GM12873 (cell line): ENCODE data around the gene TRAF3.

Experiments
- CTCF ChIP-seq: IDR thresholded peaks from 2 replicates; pipeline ENCODE4 v1.5.1; 2012; ENCODE audit warnings: low read depth, mild to moderate bottlenecking, moderate library complexity, low read length, control low read depth; ENCODE audit not compliant: insufficient read depth; ENCODE audit errors: missing control alignments

The TRAF3 gene

GRCh38 chr14:102949801-102950451 lies 172.7 kb downstream of the TRAF3 start:
- no peak for TF ChIP-seq CTCF

GRCh38 chr14:102951034-102951433 lies 173.8 kb downstream of the TRAF3 start:
- TF ChIP-seq CTCF = no peak

- no peak for TF ChIP-seq CTCF
Observed at GRCh38 chr14:102951799-102952198, 174.6 kb downstream of the TRAF3 start.

- no peak for TF ChIP-seq CTCF
Observed at GRCh38 chr14:102952276-102952675, 175.0 kb downstream of the TRAF3 start.

GRCh38 chr14:102953100-102953499 lies 175.9 kb downstream of the TRAF3 start:
- no peak for TF ChIP-seq CTCF

GRCh38 chr14:102954081-102954789 lies 177.0 kb downstream of the TRAF3 start:
- no peak for TF ChIP-seq CTCF

GRCh38 chr14:102955636-102956408 lies 178.6 kb downstream of the TRAF3 start:
- no peak for TF ChIP-seq CTCF
